K562 (cell line): ENCODE results near the gene NT5C. TPM values are rescaled to one million over a fixed set of nuclear protein-coding genes. Genes with fewer than 3 reads are reported as not detected.

Experiments
- ADNP ChIP-seq: fragments of 200-800 bp; sonication (Bioruptor generic); IDR thresholded peaks from 2 replicates; pipeline ENCODE4 v1.6.1; 2016; ENCODE audit warnings: missing genetic modification characterization, missing compliant biosample characterization
- ETS2 ChIP-seq: IDR thresholded peaks from 2 replicates; pipeline ENCODE4 v1.6.1; 2016; ENCODE audit warnings: borderline replicate concordance, missing genetic modification characterization, mild to moderate bottlenecking, moderate library complexity, missing compliant biosample characterization; ENCODE audit not compliant: poor library complexity, severe bottlenecking
- FOXJ3 ChIP-seq: sonication (generic); formaldehyde crosslinking; IDR thresholded peaks from 2 replicates; pipeline ENCODE4 v1.4.0; 2020; ENCODE audit warnings: mild to moderate bottlenecking, missing genetic modification reagents
- HDAC8 ChIP-seq: fragments of 450-650 bp; IDR thresholded peaks from 2 replicates; pipeline ENCODE4 v1.6.1; 2016; ENCODE audit warnings: mild to moderate bottlenecking, missing genetic modification characterization, moderate library complexity, missing compliant biosample characterization
- IFI16 ChIP-seq: fragments of 250-450 bp; sonication (Bioruptor Pico); IDR thresholded peaks from 2 replicates; pipeline ENCODE4 v2.1.2; 2022; ENCODE audit warnings: mild to moderate bottlenecking, inconsistent platforms
- MAFK ChIP-seq: IDR thresholded peaks from 2 replicates; pipeline ENCODE4 v1.6.1; 2011; ENCODE audit warnings: low read length, improper control_type of control experiment
- NCOA4 ChIP-seq: fragments of 450-650 bp; IDR thresholded peaks from 2 replicates; pipeline ENCODE4 v1.6.1; 2018; ENCODE audit warnings: mild to moderate bottlenecking; ENCODE audit not compliant: partially characterized antibody
- NCOR1 ChIP-seq: fragments of 450-650 bp; IDR thresholded peaks from 2 replicates; pipeline ENCODE4 v1.6.1; 2016; ENCODE audit warnings: mild to moderate bottlenecking, moderate library complexity
- POLR3G ChIP-seq: IDR thresholded peaks from 2 replicates; pipeline ENCODE4 v1.6.1; 2011; ENCODE audit not compliant: insufficient read length, insufficient replicate concordance; ENCODE audit errors: extremely low read depth
- PREB ChIP-seq: sonication (generic); formaldehyde crosslinking; IDR thresholded peaks from 2 replicates; pipeline ENCODE4 v1.8.1; 2023; ENCODE audit warnings: mild to moderate bottlenecking, missing genetic modification reagents
- RB1 ChIP-seq: fragments of 450-650 bp; IDR thresholded peaks from 2 replicates; pipeline ENCODE4 v1.6.1; 2017; ENCODE audit warnings: low read depth, mild to moderate bottlenecking
- SLC30A9 ChIP-seq: fragments of 250-450 bp; sonication (Bioruptor Pico); IDR thresholded peaks from 2 replicates; pipeline ENCODE4 v1.8.0; 2022; ENCODE audit warnings: mild to moderate bottlenecking, moderate library complexity
- STAT6 ChIP-seq: sonication (generic); formaldehyde crosslinking; IDR thresholded peaks from 2 replicates; pipeline ENCODE4 v1.8.1; 2023; ENCODE audit warnings: mild to moderate bottlenecking, missing genetic modification reagents
- THRA ChIP-seq: fragments of 450-650 bp; IDR thresholded peaks from 2 replicates; pipeline ENCODE4 v1.6.1; 2017; ENCODE audit warnings: mild to moderate bottlenecking, moderate library complexity
- XRCC5 ChIP-seq: fragments of 200-400 bp; formaldehyde crosslinking; IDR thresholded peaks from 2 replicates; pipeline ENCODE4 v1.6.1; 2017; ENCODE audit warnings: low read depth, mild to moderate bottlenecking, low read length
- ZBTB2 ChIP-seq: fragments of 450-650 bp; IDR thresholded peaks from 2 replicates; pipeline ENCODE4 v1.6.1; 2016; ENCODE audit warnings: antibody characterized with exemption
- ZKSCAN3 ChIP-seq: fragments of 250-450 bp; sonication (Bioruptor Pico); IDR thresholded peaks from 2 replicates; pipeline ENCODE4 v1.4.0; 2020
- ZNF212 ChIP-seq: fragments of 450-650 bp; formaldehyde crosslinking; IDR thresholded peaks from 2 replicates; pipeline ENCODE4 v1.4.0; 2020; ENCODE audit warnings: mild to moderate bottlenecking
- ZNF280B ChIP-seq: fragments of 250-450 bp; sonication (Bioruptor Pico); IDR thresholded peaks from 2 replicates; pipeline ENCODE4 v1.5.1; 2021; ENCODE audit warnings: mild to moderate bottlenecking
- ZNF512 ChIP-seq: IDR thresholded peaks from 2 replicates; pipeline ENCODE4 v1.6.1; 2016; ENCODE audit warnings: missing genetic modification characterization, missing compliant biosample characterization
- polyA plus RNA-seq, 8 experiments: library from polyadenylated mRNA; depleted of rRNA in 4 of 8; stranded (reverse) in 5 of 8; unstranded in 3 of 8; fragments of >200 nt; fragmentation: Nextera tagmentation in 2 of 8; fragmentation: Illumina TruSeq in 1 of 8; extraction: Ambion mirVana in 2 of 8; extraction: Trizol in 1 of 8; gene quantifications; 2 replicates each; pipeline versions ENCODE4 v1.2.1 to v1.2.3, GENCODE V29; 2011 to 2014; ENCODE audit warnings: inconsistent platforms in 1 of 8, missing spikeins in 1 of 8
- total RNA-seq, 7 experiments: library from RNA; depleted of rRNA in 6 of 7; stranded (reverse); fragments of >200 nt in 6 of 7; fragmentation: Illumina TruSeq in 2 of 7; extraction: Trizol in 2 of 7; gene quantifications; 2 replicates each; pipeline versions ENCODE4 v1.2.1 to v1.2.3, GENCODE V29; 2011 to 2021; ENCODE audit warnings: low replicate concordance in 1 of 7

Gene NT5C
- total and polyA plus RNA-seq, 9 of the 15 experiments (the other 6 are each of a cell fraction or from before 2014, with no cell fraction given), result 2.9 to 205 (median 45.0) TPM

GRCh38 chr17:75102385-75102821 lies 29.1 kb downstream of the NT5C start (continued):
- TF ChIP-seq ZNF280B (CRISPR knock-in tag) (no peak), ADNP (no peak), RB1 (no peak), ZKSCAN3 (CRISPR knock-in tag) (no peak), PREB (CRISPR knock-in tag) (no peak), FOXJ3 (no peak), ZNF212 (no peak), XRCC5 (no peak), SLC30A9 (CRISPR knock-in tag) (no peak), ZNF512 (tag) (no peak), HDAC8 (tag) (no peak), IFI16 (no peak), STAT6 (no peak), ETS2 (tag) (no peak), THRA (no peak), NCOA4 (no peak), MAFK (no peak), ZBTB2 (no peak), NCOR1 (no peak), POLR3G (no peak)
